ENCODE measurements around the gene LRRC75A. TPM values are rescaled to one million over a fixed set of nuclear protein-coding genes. Genes with fewer than 3 reads are reported as not detected.

LRRC75A gene
- total RNA-seq, 1 donor from 2014 or later = 1.7 TPM

GRCh38 chr17:16466407-16466806 lies 25.6 kb downstream of the LRRC75A start:
- Histone ChIP-seq H3K27me3 (no peaks in the 10 kb centered on the region), H3K36me3 (no peaks in the 10 kb centered on the region), H3K9me3 (no peaks in the 10 kb centered on the region), H3K4me1 (peaks cover 20% of the 10 kb centered on the region), H3K4me3 (no peak overlapping the region), H3K27ac (no peak overlapping the region)
- TF ChIP-seq CTCF (IDR thresholded peaks at IDR 0.05) (no peak), POLR2AphosphoS5 (IDR thresholded peaks at IDR 0.05; ENCODE audit: insufficient read depth in 1 of 2, low read depth in 1 of 2) (no peak), POLR2A (IDR thresholded peaks at IDR 0.05) (no peak)
- intact Hi-C loops (cut with DNase I) = no loop called here
- DNase-seq (ENCODE audit: extremely low spot score in 2 of 2) = no peak

- Histone ChIP-seq H3K27me3 (no peaks in the 10 kb centered on the region), H3K36me3 (no peaks in the 10 kb centered on the region), H3K4me1 (peaks cover 20% of the 10 kb centered on the region), H3K4me3 (no peak overlapping the region), H3K27ac (no peak overlapping the region), H3K9me3 (no peaks in the 10 kb centered on the region)
- TF ChIP-seq CTCF (IDR thresholded peaks at IDR 0.05) (no peak), POLR2AphosphoS5 (IDR thresholded peaks at IDR 0.05; ENCODE audit: insufficient read depth in 1 of 2, low read depth in 1 of 2) (no peak), POLR2A (IDR thresholded peaks at IDR 0.05) (no peak)
- no peak for DNase-seq (ENCODE audit: extremely low spot score in 2 of 2)
- intact Hi-C loops (cut with DNase I) = no loop called here
These were observed 26.1 kb downstream of the LRRC75A start for GRCh38 chr17:16465861-16466338.

DNA sequence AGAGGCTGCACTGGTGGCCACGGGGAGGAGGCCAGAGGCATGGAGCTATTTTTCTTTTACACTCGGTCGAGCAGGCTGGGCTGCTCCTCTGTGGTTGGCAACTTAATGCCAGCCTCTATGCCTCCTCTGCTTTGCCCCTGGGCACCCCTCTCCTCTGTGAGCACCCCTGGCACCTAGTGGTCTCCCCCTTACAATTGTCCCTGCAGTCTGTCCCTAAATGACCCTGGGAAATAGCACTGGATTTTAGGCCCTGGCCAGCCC lies 27.0 kb downstream of the LRRC75A start:
- intact Hi-C loops (cut with DNase I) = no loop called here
- DNase-seq (ENCODE audit: extremely low spot score in 2 of 2) = no peak
- Histone ChIP-seq H3K4me3 (no peak overlapping the region), H3K9me3 (no peaks in the 10 kb centered on the region), H3K4me1 (peaks cover 20% of the 10 kb centered on the region), H3K27ac (no peak overlapping the region), H3K36me3 (no peaks in the 10 kb centered on the region), H3K27me3 (no peaks in the 10 kb centered on the region)
- TF ChIP-seq POLR2A (IDR thresholded peaks at IDR 0.05) = no peak
- no peak for TF ChIP-seq POLR2AphosphoS5 (IDR thresholded peaks at IDR 0.05; ENCODE audit: insufficient read depth in 1 of 2, low read depth in 1 of 2)
- no peak for TF ChIP-seq CTCF (IDR thresholded peaks at IDR 0.05)

- Histone ChIP-seq H3K9me3 (no peaks in the 10 kb centered on the region), H3K27me3 (no peaks in the 10 kb centered on the region), H3K4me1 (peaks cover 20% of the 10 kb centered on the region), H3K4me3 (no peak overlapping the region), H3K27ac (no peak overlapping the region), H3K36me3 (no peaks in the 10 kb centered on the region)
- no peak for TF ChIP-seq POLR2AphosphoS5 (IDR thresholded peaks at IDR 0.05; ENCODE audit: insufficient read depth in 1 of 2, low read depth in 1 of 2)
- intact Hi-C loops (cut with DNase I) = no loop called here
- DNase-seq (ENCODE audit: extremely low spot score in 2 of 2) = no peak
These were observed 27.5 kb downstream of the LRRC75A start for GRCh38 chr17:16464303-16465051.

DNA sequence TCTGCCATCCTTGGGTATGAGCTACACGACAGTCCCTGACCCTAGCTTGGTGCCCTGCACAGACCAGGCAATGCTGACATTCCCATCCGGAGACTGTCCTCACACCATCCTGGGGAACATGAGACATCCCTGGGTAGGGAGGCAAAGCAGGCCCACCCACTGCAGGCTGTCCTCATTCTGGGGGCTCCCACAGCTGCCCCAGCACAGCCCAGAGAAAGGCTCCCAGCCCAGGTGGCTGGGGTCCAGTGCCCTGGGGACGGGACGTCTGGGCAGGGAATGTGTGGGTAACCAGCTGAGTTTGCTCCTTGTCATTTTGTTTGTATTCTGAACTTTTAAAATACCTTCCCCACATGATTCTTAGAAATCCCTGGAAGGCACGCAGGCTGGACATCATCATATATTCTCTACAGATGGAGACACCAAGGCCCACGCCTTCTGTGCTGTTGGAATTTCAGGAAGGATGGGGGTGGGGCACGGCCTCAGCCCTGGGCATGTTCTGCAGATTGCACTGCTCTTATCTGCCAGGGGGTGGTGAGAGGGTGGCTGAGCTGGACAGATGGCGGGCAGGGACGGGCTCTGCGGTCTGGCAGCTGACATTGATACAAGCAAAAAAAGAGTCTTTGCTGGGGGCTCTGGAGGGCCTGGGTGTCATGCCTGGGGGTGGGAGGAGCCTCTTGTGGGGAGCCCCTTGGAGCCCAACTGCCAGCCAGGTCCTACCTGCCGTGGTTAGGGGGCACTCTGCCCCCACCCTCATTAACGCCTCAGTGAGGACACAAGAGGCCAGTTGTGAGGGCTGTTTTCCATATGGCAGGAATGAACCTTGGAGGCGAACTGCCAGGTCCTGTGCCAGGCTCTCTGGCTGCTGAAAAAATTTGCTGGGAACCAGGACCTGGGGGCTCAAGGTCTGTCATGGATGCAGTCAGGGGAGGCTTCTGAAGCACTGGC lies 28.4 kb downstream of the LRRC75A start:
- H3K9me3 ChIP-seq = no peaks in the 10 kb centered on the region
- H3K27me3 ChIP-seq = no peaks in the 10 kb centered on the region
- no peaks in the 10 kb centered on the region for H3K36me3 ChIP-seq
- no peak overlapping the region for H3K4me3 ChIP-seq
- H3K4me1 ChIP-seq = peaks cover 20% of the 10 kb centered on the region
- no peak overlapping the region for H3K27ac ChIP-seq
- intact Hi-C loops (cut with DNase I) = loop anchor here (2.0 kb wide), 1 partner anchor 47 kb away; no protein-coding TSS in a partner anchor
- DNase-seq (ENCODE audit: extremely low spot score in 2 of 2) = no peak
- no peak for TF ChIP-seq POLR2A (IDR thresholded peaks at IDR 0.05)
- no peak for TF ChIP-seq CTCF (IDR thresholded peaks at IDR 0.05)
- no peak for TF ChIP-seq POLR2AphosphoS5 (IDR thresholded peaks at IDR 0.05; ENCODE audit: insufficient read depth in 1 of 2, low read depth in 1 of 2)

Data from vagina (tissue), 2 donors.